Esophagus muscularis mucosa (tissue), 4 donors: ENCODE measurements around the gene PTCH1.

Source experiments
- CTCF ChIP-seq, 3 experiments: fragments of 200-600 bp in 2 of 3; fragments of 450-650 bp in 1 of 3; sonication (generic) in 2 of 3; IDR thresholded peaks; one replicate each; pipeline ENCODE4 v1.5.1; 2017 to 2019; ENCODE audit warnings: antibody characterized with exemption in 3 of 3, mild to moderate bottlenecking in 2 of 3, moderate library complexity in 1 of 3
- EP300 ChIP-seq: sonication (generic); formaldehyde crosslinking; IDR thresholded peaks from one replicate; pipeline ENCODE4 v1.6.1; 2017; ENCODE audit warnings: antibody characterized with exemption
- POLR2A ChIP-seq: fragments of 450-650 bp; IDR thresholded peaks from one replicate; pipeline ENCODE4 v1.6.1; 2017; ENCODE audit warnings: antibody characterized with exemption, moderate library complexity, mild to moderate bottlenecking, low read depth
- POLR2AphosphoS5 ChIP-seq, 2 donors: sonication (generic); formaldehyde crosslinking; IDR thresholded peaks; one replicate each; pipeline ENCODE4 v1.6.1; 2017; ENCODE audit warnings: antibody characterized with exemption in 2 of 2

DNA sequence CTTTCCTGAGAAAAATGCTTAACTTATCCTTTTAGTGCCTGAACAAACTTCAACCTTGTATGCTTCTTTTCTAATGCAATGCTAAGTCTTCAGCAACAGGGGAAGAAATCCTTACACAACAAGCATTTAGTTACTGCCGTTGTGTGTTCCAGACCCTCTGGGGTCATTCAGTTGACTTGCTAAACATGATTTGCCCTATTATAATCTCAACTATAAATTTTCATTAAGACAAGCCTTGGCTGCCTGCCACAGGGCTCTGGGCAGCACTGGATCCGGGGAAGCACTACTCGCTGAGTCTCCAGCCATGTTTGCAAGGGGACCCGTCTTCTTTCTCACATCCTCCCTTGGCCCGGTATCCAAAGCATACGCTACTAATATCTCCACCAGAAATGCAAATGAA is 58.1 kb downstream of the PTCH1 start:
- TF ChIP-seq CTCF (IDR thresholded peaks at IDR 0.05) (no peak), POLR2A (no peak), POLR2AphosphoS5 (IDR thresholded peaks at IDR 0.05) (no peak), EP300 (no peak)
